B cell (primary cell): ENCODE results near the gene ZDHHC11. TPM values are rescaled to one million over a fixed set of nuclear protein-coding genes. Genes with fewer than 3 reads are reported as not detected.
"Not testable (repeated sequence)": the region's sequence is repeated elsewhere in the genome, so short reads cannot be mapped to it uniquely, and the experiment has no call there.

Source experiments
- ATAC-seq: fragments of 200-7000 bp; cut with Tn5 transposase; one replicate; pipeline ENCODE4 v1.10.0; 2021; ENCODE audit warnings: low read depth, mild to moderate bottlenecking, moderate number of reproducible peaks, moderate library complexity
- CTCF ChIA-PET: fragments of 350-600 bp; sonication (Branson Sonifier 250); formaldehyde crosslinking; loops from one replicate; lab custom pipeline; 2021; ENCODE audit warnings: antibody characterized with exemption, inconsistent platforms; lab: Charles Lee
- POLR2A ChIA-PET: fragments of 350-600 bp; sonication (Branson Sonifier 250); formaldehyde crosslinking; loops from one replicate; lab custom pipeline; 2021; ENCODE audit warnings: antibody characterized with exemption; lab: Charles Lee
- DNase-seq: peaks from one replicate; pipeline ENCODE4 v3.0.0; 2013
- H2AFZ ChIP-seq: 2 replicates; pipeline ENCODE4 v1.6.1; 2012; ENCODE audit warnings: mild to moderate bottlenecking, low read depth, low read length; ENCODE audit not compliant: insufficient read depth, poor library complexity, severe bottlenecking
- H3K27ac ChIP-seq, 2 donors: 1 replicate in 1 of 2; 2 replicates in 1 of 2; pipeline ENCODE4 v1.5.1; 2012 to 2013; ENCODE audit warnings: low read length in 2 of 2, mild to moderate bottlenecking in 2 of 2, moderate library complexity in 1 of 2
- H3K27me3 ChIP-seq, 4 experiments: fragments of 200-600 bp in 1 of 4; sonication (generic) in 1 of 4; replicated peaks in 1 of 4; 1 replicate in 2 of 4; 2 replicates in 2 of 4; pipeline versions ENCODE4 v1.6.1 to v1.7.0; 2013 to 2016; ENCODE audit warnings: low read length in 3 of 4, mild to moderate bottlenecking in 2 of 4, mixed read lengths in 1 of 4, moderate library complexity in 1 of 4; ENCODE audit not compliant: insufficient read depth in 4 of 4, control insufficient read depth in 3 of 4; ENCODE audit errors: control extremely low read depth in 1 of 4
- H3K36me3 ChIP-seq, 2 experiments: replicated peaks in 1 of 2; 1 replicate in 1 of 2; 2 replicates in 1 of 2; pipeline versions ENCODE4 v1.6.1 to v1.7.1; 2013; ENCODE audit warnings: low read length in 1 of 2; ENCODE audit not compliant: insufficient read depth in 2 of 2, control insufficient read depth in 1 of 2; ENCODE audit errors: control extremely low read depth in 1 of 2, extremely low read depth in 1 of 2
- H3K4me1 ChIP-seq, 2 donors: fragments of 200-600 bp in 1 of 2; sonication (generic) in 1 of 2; 1 replicate in 1 of 2; 2 replicates in 1 of 2; pipeline versions ENCODE4 v1.5.1 to v1.6.1; 2013 to 2017; ENCODE audit warnings: low read length in 2 of 2; ENCODE audit not compliant: control insufficient read depth in 2 of 2, insufficient read depth in 2 of 2
- H3K4me2 ChIP-seq: replicated peaks from 2 replicates; pipeline ENCODE3; 2012; ENCODE audit warnings: mild to moderate bottlenecking, low read depth, low read length; ENCODE audit not compliant: poor library complexity, severe bottlenecking
- H3K4me3 ChIP-seq, 5 experiments: fragments of 200-600 bp in 1 of 5; sonication (generic) in 1 of 5; 1 replicate in 3 of 5; 2 replicates in 2 of 5; pipeline versions ENCODE4 v1.5.1 to v1.7.0; 2011 to 2016; ENCODE audit warnings: low read length in 4 of 5, mild to moderate bottlenecking in 4 of 5, low read depth in 2 of 5, control low read depth in 1 of 5, moderate library complexity in 1 of 5; ENCODE audit not compliant: insufficient read depth in 1 of 5; ENCODE audit errors: control extremely low read depth in 1 of 5, extremely low read depth in 1 of 5
- H3K79me2 ChIP-seq: fragments of 200-600 bp; sonication (generic); one replicate; pipeline ENCODE4 v1.6.0; 2016; ENCODE audit warnings: low read length; ENCODE audit not compliant: control insufficient read depth, insufficient read depth
- H3K9ac ChIP-seq: fragments of 200-600 bp; sonication (generic); 2 replicates; pipeline ENCODE4 v1.6.1; 2017; ENCODE audit warnings: mild to moderate bottlenecking, low read length, moderate library complexity
- H3K9me3 ChIP-seq, 3 donors: one replicate each; pipeline versions ENCODE4 v1.6.1 to v1.7.1; 2013; ENCODE audit warnings: low read length in 2 of 3; ENCODE audit not compliant: control insufficient read depth in 2 of 3, insufficient read depth in 1 of 3; ENCODE audit errors: control extremely low read depth in 1 of 3
- H4K20me1 ChIP-seq: 2 replicates; pipeline ENCODE4 v1.6.0; 2012; ENCODE audit warnings: mild to moderate bottlenecking, low read length; ENCODE audit not compliant: insufficient read depth, control insufficient read depth, poor library complexity, severe bottlenecking
- H3K27ac Mint-ChIP-seq: one replicate; pipeline ENCODE4 v1.8.0; 2021; ENCODE audit warnings: mixed read lengths
- H3K27me3 Mint-ChIP-seq: one replicate; pipeline ENCODE4 v1.8.0; 2021; ENCODE audit warnings: mixed read lengths
- H3K4me1 Mint-ChIP-seq: one replicate; pipeline ENCODE4 v1.8.0; 2021; ENCODE audit warnings: mixed read lengths
- H3K4me3 Mint-ChIP-seq: one replicate; pipeline ENCODE4 v1.8.0; 2021; ENCODE audit warnings: mixed read lengths
- H3K9me3 Mint-ChIP-seq: one replicate; pipeline ENCODE4 v1.8.0; 2022; ENCODE audit warnings: mixed read lengths; ENCODE audit not compliant: insufficient read depth
- CTCF ChIP-seq: fragments of 200-600 bp; IDR thresholded peaks from one replicate; pipeline ENCODE4 v1.8.0; 2022; ENCODE audit warnings: antibody characterized with exemption, mild to moderate bottlenecking
- EZH2 ChIP-seq: IDR thresholded peaks from 2 replicates; pipeline ENCODE4 v1.6.1; 2012; ENCODE audit warnings: borderline replicate concordance, low read depth, mild to moderate bottlenecking, moderate library complexity, low read length; ENCODE audit not compliant: insufficient read depth, poor library complexity, severe bottlenecking
- WGBS: methylation state at CpG from one replicate; pipeline ENCODE4 v1.1.5; 2013; ENCODE audit warnings: missing lambda C conversion rate; ENCODE audit not compliant: insufficient coverage; 5-methylcytosine and 5-hydroxymethylcytosine counted together
- intact Hi-C: fragments of 100-400 bp; cut with micrococcal nuclease; formaldehyde crosslinking; loops from one replicate; pipeline ENCODE4 v1.10.0; 2022
- polyA plus RNA-seq: library from polyadenylated mRNA; depleted of rRNA; stranded (reverse); fragments of >200 nt; gene quantifications from 2 replicates; pipeline ENCODE4 v1.2.3, GENCODE V29; 2012
- total RNA-seq, 2 donors: library from RNA; stranded (reverse); fragments of 120-200 nt in 1 of 2; gene quantifications; 1 replicate in 1 of 2; 2 replicates in 1 of 2; pipeline versions ENCODE4 v1.2.3 to v1.2.4, GENCODE V29; 2013 to 2022

ZDHHC11 gene
- total and polyA plus RNA-seq, 2 donors (not counting 1 experiment from before 2014, with no cell fraction given), result 0.69 to 3.0 TPM

- Histone ChIP-seq H4K20me1 (no peaks in the 10 kb centered on the region), H2AFZ (no peak overlapping the region), H3K4me2 (no peak overlapping the region), H3K36me3 (no peaks in the 10 kb centered on the region), H3K27ac (no peak overlapping the region), H3K4me3 (no peak overlapping the region), H3K79me2 (no peaks in the 10 kb centered on the region), H3K9ac (no peak overlapping the region), H3K4me1 (no peaks in the 10 kb centered on the region), H3K27me3 (no peaks in the 10 kb centered on the region), H3K9me3 (peaks cover 0 to 5% (median 0%) of the 10 kb centered on the region in 3 donors)
- no peak for TF ChIP-seq EZH2
- TF ChIP-seq CTCF, result no peak
- 77% methylated on average over 5 of the region's 5 CpGs for whole genome bisulfite sequencing
- ChIA-PET POLR2A (no interaction called here), CTCF (no interaction called here)
- DNase-seq, result no peak
- H3K4me1 Mint-ChIP-seq, result no peaks in the 10 kb centered on the region
- H3K27ac Mint-ChIP-seq, result no peak overlapping the region
- no peaks in the 10 kb centered on the region for H3K9me3 Mint-ChIP-seq
- H3K27me3 Mint-ChIP-seq, result peaks cover 8% of the 10 kb centered on the region
- no peak overlapping the region for H3K4me3 Mint-ChIP-seq
- no peak for ATAC-seq
- intact Hi-C loops, result loop anchor here (5.0 kb wide), 1 partner anchor 79 kb away; no protein-coding TSS in a partner anchor
Observed at GRCh38 chr5:763397-763796, 87.4 kb downstream of the ZDHHC11 start.

- H3K4me2 ChIP-seq, H4K20me1 ChIP-seq, H3K9me3 ChIP-seq, POLR2A ChIA-PET, DNase-seq, H3K4me3 ChIP-seq, H3K27ac ChIP-seq, H3K36me3 ChIP-seq, H3K27ac Mint-ChIP-seq, H3K4me1 Mint-ChIP-seq, H3K27me3 Mint-ChIP-seq, ATAC-seq, CTCF ChIA-PET, H3K9me3 Mint-ChIP-seq, H3K4me1 ChIP-seq, H2AFZ ChIP-seq, H3K9ac ChIP-seq, H3K27me3 ChIP-seq, H3K4me3 Mint-ChIP-seq, H3K79me2 ChIP-seq: not testable (repeated sequence)
- WGBS, result 87% methylated on average over 3 of the region's 8 CpGs
- intact Hi-C loops, result loop anchor here (5.0 kb wide), 1 partner anchor 79 kb away; no protein-coding TSS in a partner anchor
Observed at GRCh38 chr5:762996-763395, 87.8 kb downstream of the ZDHHC11 start.
